Glomerular endothelial cell (primary cell): ENCODE data around the gene CDK19. TPM values are rescaled to one million over a fixed set of nuclear protein-coding genes. Genes with fewer than 3 reads are reported as not detected.
"Not testable (repeated sequence)": the region's sequence is repeated elsewhere in the genome, so short reads cannot be mapped to it uniquely, and the experiment has no call there.

Source experiments
- DNase-seq: peaks from one replicate; pipeline ENCODE4 v3.0.0-alpha.2; 2011; ENCODE audit warnings: low read depth, low spot score; ENCODE audit errors: extremely low read depth
- total RNA-seq: library from RNA; depleted of rRNA; stranded (reverse); fragments of >200 nt; gene quantifications from 2 replicates; pipeline ENCODE4 v1.2.3, GENCODE V29; 2015

CDK19 gene
- total RNA-seq, 1 donor from 2014 or later = 13.1 TPM

DNA sequence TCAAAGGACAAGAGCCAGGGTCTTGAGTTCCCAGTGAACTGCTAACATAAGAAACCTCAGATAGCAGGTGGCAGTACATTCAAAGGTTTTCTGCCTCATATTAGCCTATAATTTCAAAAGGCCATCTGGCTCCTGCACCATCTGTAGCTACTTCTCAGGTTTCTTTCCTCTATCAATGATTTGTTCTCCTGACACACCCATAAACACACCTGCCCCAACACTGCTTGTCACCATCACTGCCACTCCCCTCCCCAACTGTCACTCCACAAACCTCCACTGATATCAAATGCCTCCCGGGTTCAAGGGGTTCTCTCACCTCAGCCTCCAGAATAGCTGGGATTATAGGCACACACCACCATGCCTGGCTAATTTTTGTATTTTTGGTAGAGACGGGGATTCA is 186.1 kb downstream of the CDK19 start:
- DNase-seq = no peak

DNA sequence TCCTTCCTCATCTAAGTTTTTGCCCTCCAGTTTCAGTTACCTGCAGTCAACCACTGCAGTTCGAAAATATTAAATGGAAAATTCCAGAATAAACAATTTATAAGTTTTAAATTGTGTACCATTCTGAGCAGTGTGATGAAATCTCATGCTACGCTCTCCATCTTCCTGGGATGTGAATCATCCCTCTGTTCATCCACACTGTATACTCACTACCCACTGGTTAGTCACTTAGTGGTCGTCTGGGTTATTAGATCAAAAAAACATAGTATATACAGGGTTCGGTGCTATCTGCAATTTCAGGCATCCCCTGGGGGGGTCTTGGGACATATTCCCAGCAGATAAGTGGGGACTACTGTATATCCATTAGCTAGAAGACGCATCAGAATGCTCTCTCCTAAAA is 186.9 kb downstream of the CDK19 start:
- DNase-seq = no peak

DNA sequence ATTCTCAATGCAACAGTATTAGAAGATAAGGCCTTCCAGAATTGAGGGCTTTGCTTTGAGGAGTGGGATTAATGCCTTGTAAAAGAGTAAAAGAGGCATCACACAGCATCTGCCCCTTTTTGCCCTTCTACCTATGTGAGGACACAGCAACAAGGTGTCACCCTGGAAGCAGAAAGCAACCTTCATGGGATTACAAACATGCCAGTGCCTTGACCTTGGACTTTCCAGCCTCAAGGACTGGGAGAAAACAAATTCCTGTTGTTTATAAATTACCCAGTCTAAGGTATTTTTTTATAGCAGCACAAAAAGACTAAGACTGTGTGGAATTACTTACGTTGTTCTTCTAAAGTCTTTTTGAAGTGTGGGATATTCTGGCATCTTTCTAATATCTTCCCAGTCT is 188.8 kb downstream of the CDK19 start:
- DNase-seq = no peak

DNA sequence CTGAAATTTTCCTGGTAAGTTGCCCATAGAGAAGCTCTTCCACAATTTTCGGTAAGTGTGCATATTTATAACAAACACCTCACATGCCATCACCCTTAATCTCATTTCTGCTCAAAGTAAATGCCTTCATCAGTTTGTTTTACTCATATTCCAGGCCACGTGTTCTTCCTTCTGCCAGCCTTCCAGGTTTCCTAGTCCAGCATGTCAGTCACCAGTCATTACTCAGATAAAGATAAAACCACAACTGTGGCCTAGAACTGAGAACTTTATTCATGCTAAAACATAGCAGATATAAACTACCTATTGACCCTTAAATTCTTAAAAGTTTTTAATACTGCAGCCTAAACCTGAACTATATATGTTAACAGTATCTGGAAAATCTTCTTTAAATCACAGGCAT is 189.4 kb downstream of the CDK19 start:
- no peak for DNase-seq

DNA sequence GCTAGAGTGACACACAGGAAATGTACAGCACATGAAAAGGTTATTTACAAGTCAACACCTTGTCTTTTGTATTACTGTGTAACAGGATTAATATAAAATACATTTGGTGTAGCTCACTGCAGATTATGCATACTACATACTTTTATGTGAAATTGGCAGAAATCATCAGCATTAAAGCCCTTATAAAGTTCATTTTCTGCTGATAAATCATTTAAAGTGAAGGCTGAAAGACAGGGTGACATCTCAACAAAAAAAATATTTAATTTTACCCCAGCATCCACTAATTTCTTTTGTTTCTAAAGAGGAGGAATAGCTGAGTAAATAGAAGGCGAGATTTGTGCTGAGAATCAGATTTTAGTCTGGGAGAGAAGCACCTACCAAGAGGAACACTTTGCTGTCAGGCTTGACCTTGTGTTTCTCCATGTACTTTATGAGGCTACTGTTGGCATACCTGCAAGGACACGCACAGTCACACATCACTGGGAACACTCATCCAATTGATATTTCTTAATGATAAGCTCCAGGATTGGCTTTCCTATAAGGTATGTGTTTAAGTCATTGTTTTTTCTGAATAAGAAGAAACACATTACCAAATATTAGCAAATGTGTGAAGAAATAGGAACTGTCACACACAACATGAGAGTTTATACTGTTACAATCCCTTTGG is 192.2 kb downstream of the CDK19 start:
- no peak for DNase-seq

DNA sequence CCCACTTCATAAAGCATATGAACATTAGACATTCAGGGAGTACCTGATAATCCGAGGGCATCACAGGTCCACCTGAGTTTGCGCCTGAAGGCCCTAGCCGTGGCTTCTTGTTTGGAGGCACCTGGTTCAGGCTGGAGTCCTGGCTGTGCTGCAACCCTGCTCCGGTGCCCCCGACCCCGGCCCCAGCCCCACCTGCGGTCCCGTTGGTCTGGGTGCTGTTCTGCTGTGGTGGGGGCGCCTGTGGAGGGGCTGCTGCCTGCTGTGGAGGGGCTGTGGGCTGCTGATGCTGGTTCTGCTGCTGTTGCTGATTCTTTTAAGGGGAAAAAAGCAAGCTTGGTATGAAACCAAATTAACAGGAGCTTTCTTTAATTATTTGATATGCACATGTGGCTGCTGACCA is 194.2 kb downstream of the CDK19 start:
- no peak for DNase-seq

DNA sequence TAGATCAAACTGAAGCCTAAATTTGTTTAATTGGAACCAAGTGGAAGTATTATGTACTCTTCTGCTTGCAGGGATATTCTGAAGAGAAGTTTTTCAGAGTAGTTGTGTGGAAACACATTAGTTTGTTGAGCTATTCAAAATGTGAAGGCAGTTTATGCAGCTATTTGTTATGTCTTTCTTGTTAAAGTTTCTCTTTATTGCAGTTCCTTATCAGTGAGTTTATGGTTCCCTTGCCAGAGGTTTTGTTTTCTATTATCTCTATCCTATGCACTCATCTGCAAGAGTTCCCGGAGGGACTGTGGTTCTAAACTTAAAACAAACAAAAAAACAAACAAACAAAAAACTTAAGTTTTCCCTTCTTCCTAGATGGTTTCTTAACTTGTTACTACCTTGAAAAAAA is 195.2 kb downstream of the CDK19 start:
- DNase-seq = no peak

DNA sequence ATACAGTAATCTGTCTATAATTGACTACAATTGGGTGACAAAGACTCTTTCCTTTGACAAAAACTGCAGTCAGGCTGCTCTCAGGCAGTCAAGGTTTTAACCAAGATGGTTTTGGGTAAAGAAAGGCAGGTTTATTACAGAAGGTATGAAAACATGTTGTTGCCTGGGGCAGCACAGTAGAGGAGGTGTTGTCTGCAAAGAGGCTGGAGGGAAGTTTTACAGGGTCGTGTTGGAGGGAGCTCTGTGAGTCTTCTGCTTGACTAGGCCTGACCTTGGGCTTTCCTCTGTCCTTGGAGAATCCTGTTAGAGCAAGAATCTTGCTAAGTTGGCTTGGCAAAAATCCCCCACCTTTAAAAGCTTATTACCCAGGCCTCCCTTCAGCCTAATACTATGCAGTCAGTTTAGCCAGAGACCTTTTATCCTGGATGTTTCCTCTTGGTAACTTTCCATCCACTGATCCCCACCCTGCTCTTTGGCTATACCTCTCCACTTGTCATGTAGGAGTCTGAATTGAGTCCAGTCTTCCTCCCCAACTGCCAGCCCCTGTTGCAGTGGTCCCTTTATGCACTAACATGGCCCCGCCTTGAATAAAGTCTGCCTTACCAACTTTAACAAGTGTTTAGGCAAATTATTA is 195.9 kb downstream of the CDK19 start:
- DNase-seq = no peak

DNA sequence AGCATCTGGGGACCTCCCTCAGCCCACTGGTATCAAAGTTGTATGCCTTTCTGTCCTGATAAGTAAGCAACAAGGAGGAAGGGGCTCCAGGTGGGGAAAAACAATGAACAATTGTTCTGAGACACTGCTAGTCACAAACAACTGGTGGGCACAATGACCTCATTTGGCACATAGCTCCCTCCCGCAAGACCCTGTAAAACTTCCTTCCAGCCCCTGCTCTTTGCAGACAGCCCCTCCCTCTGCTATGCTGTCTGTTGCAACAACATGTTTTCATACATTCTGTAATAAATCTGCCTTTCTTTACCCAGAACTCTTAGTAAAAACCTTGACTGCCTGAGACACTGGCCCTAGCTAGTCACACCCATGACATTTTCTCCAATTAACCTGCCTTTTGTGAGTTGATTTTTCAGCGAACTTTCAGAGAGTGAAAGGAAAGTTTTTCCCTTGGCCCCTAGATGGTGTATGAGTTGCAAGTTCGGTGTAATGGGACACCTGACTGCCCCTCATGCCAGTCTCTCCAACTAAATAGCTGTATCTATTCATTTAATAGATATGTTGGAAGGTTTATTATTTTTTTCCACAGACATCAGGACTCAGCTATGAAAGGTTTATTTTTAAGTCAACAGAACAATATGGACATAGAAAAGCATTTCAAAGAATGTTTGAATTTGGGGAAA is 196.5 kb downstream of the CDK19 start:
- DNase-seq = no peak

DNA sequence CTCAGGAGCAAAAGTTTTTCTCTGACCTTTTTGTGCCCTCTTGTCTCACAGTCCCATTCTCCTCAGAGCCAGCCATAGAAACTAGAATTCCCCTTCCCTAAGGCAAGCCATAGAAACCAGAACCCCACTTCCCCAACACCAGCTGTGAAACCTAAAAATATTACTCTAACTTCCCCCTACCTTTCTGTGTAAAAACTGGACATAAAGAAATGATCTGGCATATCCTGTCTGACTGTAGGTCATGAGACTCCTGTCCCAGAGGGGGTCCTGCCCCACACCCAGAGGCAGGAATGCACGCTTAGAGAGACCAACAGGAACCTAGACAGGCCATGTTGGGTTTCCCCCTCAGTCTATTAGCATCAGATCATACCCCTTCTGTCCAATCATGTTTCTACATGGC is 198.2 kb downstream of the CDK19 start:
- no peak for DNase-seq

DNA sequence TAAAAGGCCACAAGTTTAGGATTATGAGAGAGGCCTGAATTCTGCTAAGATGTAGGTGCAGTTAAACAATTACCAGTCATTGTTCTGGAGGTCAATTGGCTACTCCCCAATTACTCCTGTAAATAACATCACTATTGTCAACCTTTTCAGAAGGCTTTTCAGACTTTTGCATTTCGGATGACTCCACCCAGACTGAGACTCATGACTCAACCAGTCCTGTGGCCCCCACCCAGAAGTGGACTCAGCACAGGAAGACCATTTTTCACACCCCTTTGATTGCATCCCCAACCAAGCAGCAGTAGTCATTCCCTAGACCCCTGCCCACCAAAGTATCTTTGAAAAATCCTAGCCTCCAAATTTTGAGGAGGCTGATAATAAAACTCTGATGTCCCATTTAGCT is 199.5 kb downstream of the CDK19 start:
- DNase-seq = no peak

DNA sequence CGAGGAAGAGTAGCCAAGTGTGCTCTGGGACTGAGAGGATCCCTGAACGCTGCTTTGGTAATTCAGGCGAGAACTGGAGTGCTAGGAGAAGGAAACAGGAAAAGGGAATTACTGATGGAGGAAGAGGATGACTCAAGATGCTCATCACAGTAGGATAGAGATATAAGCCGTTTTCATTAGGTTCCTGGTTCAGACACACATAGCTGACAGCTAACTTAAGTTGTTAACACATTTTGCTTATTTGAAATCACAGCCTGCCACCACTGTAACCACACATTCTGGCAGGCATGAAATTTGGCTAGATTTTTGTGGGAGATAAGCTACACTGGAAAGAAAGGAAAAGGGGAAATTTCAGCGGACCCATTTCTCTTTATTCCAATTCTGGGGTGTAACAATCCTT is 200.7 kb downstream of the CDK19 start:
- DNase-seq = no peak

DNA sequence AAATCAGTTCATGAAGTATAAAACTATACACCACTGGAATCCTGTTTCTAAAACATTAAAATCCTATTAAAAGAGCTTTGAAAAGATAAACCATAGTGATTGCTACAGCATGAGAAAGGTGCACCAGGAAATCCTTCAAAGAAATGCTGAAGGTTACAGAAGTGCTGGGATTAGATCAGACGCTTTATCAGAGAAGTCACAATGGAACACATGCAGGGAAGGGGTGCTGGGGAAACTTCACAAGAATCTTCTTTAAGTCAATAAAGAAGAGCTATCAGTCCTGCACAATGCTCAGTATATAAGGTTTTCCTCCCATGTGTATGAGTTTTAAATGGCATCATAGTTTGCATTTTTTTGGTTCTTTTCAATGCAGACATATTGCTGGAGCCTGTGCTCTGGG is 201.2 kb downstream of the CDK19 start:
- no peak for DNase-seq

DNA sequence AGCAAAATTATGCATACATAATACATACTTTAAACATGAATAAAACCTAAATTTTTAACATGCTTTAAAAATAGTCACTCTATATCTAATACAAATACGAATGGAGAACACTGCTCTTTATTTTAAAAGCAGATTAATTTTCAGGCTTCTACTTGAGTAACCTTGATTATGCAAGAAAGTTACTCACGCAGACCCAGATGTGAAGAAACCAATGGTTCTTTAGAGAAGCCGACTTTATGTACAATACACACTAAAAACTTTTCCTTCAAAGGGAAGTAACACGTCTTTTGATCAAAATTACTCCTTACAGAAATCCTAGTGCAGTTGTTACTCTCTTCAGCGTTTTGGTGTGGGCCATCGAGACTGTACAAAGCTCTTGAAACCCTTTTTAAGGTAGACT is 201.9 kb downstream of the CDK19 start:
- no peak for DNase-seq

DNA sequence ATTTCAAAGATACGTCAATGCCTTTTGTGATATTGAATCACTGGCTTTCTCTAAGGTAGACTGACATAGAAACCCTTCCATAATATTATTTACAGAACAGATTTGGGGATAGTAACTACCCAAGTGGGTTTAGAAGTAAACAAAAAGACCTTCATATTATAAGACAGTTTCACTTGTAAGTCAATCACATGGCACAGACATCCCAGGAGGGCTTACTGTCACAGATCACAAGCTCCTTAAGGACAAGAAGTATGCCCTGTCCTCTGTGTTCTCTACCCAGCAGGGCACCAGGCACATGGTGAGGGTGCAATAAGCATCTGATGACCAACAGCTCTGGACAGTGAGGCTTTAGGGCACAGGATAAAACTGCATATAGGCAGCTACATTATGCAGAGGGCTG is 203.0 kb downstream of the CDK19 start:
- DNase-seq = no peak

DNA sequence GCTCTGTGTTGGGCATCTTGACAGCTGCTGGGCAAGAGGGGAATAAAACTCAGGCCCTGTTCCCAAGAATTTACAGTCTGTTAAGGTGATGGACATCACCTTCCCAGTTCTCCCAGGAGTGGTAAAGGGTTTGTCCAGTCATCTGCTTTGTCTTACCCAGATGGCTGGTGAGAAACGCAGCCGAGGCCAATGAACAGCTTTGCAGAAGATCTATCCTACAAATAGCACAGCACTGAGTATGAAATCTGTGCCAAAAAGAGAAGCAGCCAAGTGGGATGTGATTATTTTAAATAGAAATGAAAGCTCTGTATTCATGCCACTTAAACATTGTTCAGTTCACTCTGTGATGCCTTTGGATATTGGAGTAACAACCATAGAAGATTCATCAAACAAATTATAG is 206.2 kb downstream of the CDK19 start:
- no peak for DNase-seq

DNA sequence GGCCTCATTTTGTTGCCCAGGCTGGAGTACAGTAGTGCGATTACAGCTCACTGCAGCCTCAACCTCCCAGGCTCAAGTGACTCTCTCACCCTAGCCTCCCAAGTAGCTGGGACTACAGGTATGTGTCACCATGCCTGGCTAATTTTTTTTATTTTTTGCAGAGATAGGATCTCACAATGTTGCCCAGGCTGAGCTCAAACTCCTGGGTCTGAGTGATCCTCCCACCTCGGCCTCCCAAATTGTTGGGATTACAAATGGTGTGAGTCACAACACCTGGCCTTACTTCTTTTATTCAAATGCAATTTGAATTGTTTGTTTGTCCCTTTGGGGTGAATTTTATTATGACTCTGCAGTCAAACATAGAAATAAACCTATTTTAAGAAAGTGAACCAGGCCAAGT is 207.1 kb downstream of the CDK19 start:
- DNase-seq = no peak

DNA sequence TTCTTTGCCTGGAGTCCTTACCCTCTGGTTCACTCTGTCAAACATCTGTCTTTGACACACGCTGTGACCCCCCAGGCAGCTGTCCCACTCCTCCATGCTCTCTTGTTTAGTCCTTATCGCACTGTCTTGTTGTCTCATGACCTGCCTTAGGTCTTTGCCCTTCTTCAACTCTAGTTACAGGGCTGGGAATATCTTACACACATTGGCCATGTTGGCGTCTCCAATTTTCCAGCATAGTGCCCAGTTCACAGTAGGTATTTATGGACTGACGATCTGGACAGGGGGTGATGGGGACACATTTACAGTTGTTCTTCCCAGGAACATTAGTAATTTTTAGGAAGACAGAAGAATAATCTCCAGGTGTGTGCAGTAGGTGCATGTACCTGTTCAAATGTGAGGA is 209.1 kb downstream of the CDK19 start:
- DNase-seq = no peak

DNA sequence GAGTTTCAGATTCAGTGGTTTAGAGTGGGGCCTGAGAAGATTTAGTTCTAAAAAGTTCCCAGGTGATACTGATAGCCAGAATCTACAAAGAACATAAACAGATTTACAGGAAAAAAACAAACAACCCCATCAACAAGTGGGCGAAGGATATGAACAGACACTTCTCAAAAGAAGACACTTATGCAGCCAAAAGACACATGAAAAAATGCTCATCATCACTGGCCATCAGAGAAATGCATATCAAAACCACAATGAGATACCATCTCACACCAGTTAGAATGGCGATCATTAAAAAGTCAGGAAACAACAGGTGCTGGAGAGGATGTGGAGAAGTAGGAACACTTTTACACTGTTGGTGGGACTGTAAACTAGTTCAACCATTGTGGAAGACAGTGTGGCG is 214.6 kb downstream of the CDK19 start:
- not testable (repeated sequence) for DNase-seq

DNA sequence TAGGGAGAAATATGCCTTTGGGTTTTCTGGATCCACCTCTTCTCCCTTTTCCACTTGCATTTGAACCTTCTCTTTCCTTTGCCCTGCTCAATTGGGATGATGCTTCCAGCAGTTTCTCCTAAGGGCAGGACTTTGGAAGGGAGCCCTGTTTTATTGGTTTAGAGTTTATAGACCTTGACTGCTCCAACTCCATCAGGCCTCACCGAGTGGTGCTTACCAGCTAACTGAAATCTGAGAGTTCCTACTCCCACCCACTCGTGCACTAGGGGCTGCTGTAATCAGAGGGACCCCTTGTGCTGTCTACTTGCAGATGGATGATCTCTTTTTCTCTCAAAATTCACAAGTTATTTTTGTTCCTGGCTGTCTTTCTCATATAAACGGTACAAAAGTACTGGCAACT is 217.5 kb downstream of the CDK19 start:
- DNase-seq = no peak

DNA sequence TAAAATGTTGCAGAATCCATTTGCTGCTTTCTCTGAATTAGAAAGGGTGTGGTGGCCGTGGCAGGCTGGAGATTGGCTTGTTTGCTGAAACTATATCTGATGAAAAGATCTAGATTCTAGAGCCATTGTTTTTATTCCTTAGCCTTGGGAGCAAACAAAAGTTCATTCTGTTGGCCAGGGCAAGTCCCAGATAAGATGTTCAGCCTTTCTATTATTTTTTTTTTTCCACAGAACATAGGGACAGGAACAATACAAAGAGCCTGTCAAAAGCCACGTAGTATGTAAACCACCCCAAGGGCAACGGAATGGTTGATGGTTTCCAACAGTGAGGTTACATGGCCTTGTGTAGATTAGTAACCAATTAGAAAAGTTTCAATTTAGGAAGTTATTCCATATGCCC is 218.9 kb downstream of the CDK19 start:
- DNase-seq = no peak

DNA sequence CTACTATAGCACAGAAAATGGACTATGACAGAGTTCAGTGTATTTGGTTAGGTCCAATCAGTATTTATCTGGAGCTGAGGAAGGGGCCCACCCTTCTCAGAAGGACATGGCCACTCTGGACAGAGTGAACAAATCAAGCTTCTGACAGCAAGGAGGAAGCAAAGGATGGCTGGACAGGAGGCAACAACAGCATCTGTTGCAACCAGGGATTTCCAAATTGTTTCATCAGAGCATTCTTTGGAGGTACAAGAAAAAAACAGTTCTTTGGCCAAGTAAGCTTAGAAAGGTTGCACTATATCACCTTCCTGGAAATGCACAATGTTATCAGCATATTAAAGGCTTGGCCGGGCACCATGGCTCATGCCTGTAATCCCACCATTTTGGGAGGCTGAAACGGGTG is 220.2 kb downstream of the CDK19 start:
- no peak for DNase-seq
